Esophagus (tissue), 2 donors: ENCODE data around the gene BTBD9. TPM values are rescaled to one million over a fixed set of nuclear protein-coding genes. Genes with fewer than 3 reads are reported as not detected.
A peak's percentile ranks its signal among the peaks of the same experiment; 100 is the strongest.

Source experiments
- H3K27ac ChIP-seq, 2 donors: one replicate each; pipeline ENCODE4 v1.5.1; 2013; ENCODE audit warnings: low read depth in 2 of 2, mild to moderate bottlenecking in 2 of 2, inconsistent platforms in 1 of 2, low read length in 1 of 2, moderate library complexity in 1 of 2
- H3K27me3 ChIP-seq, 2 donors: one replicate each; pipeline ENCODE4 v1.6.1; 2013; ENCODE audit warnings: low read length in 2 of 2, control low read depth in 1 of 2, mild to moderate bottlenecking in 1 of 2; ENCODE audit not compliant: insufficient read depth in 2 of 2, control insufficient read depth in 1 of 2
- H3K36me3 ChIP-seq, 2 donors: one replicate each; pipeline ENCODE4 v1.6.1; 2013; ENCODE audit warnings: low read length in 1 of 2; ENCODE audit not compliant: control insufficient read depth in 2 of 2, insufficient read depth in 2 of 2
- H3K4me1 ChIP-seq, 2 donors: one replicate each; pipeline ENCODE4 v1.6.1; 2013; ENCODE audit warnings: low read length in 1 of 2; ENCODE audit not compliant: control insufficient read depth in 2 of 2, insufficient read depth in 2 of 2
- H3K4me3 ChIP-seq, 2 donors: one replicate each; pipeline ENCODE4 v1.5.1; 2013; ENCODE audit warnings: low read length in 2 of 2, mild to moderate bottlenecking in 2 of 2, low read depth in 1 of 2, moderate library complexity in 1 of 2
- H3K9me3 ChIP-seq, 2 donors: one replicate each; pipeline ENCODE4 v1.6.1; 2013; ENCODE audit warnings: mild to moderate bottlenecking in 2 of 2, low read depth in 1 of 2, low read length in 1 of 2, moderate library complexity in 1 of 2; ENCODE audit not compliant: control insufficient read depth in 2 of 2, insufficient read depth in 1 of 2
- WGBS, 2 donors: extraction: QIAGEN DNeasy Blood & Tissue Kit; methylation state at CpG; one replicate each; pipeline ENCODE4 v1.1.7; 2013; 5-methylcytosine and 5-hydroxymethylcytosine counted together
- polyA plus RNA-seq, 2 donors: library from polyadenylated mRNA; stranded (reverse); fragments of 200-250 nt; gene quantifications; one replicate each; pipeline ENCODE4 v1.2.3, GENCODE V29; 2013
- donor health status: healthy with polysubstance abuse.
- donor health status: Bipolar disorder and iron deficiency.

The BTBD9 gene
- polyA plus RNA-seq, 2 donors: 3.2 to 3.8 TPM

DNA sequence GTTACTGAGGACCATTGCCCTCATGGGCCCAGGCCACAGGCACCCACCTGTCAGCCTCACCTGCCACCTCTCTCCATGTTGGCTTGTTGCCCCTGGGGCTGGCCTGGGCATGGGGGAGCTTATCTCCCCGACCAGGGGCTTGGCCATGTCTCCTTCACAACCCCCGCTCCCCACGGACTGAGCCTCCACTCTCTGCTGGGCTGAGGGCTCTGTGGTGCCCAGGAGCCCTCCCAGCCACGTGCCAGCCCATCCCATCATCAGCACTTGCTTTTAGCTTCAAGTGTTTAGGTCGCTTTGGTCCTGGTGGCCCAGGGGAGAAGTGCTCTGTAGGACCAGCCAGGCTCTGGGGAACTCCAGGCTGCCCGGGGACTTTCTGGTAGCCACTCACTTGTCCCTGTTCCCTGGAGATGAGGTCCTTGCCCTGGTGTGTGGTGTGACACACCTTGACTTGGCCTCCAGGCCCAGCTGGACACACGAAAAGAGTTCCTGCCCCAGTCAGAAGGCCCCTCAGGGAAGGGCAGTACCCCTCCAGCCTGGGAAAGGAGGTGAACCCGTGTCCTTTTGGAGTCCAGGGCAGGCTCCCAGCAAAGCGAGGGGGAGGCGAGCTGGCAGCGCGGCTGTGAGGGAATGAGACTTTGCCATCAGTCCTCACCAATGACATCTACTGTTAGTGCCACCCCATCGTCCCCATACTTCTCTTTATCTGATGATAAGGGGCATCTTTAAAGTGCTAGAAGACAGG lies 467.6 kb downstream of the BTBD9 start:
- H3K4me3 ChIP-seq: no peak overlapping the region
- no peaks in the 10 kb centered on the region for H3K27me3 ChIP-seq
- no peaks in the 10 kb centered on the region for H3K9me3 ChIP-seq
- peaks cover 0 to 6% of the 10 kb centered on the region in 2 donors for H3K4me1 ChIP-seq
- WGBS, 2 donors: 80 to 81% methylated on average over 13 of the region's 13 CpGs
- H3K36me3 ChIP-seq: peaks cover 0 to 2% of the 10 kb centered on the region in 2 donors
- H3K27ac ChIP-seq: no peak overlapping the region

- 81% methylated on average over 14 of the region's 14 CpGs for WGBS, 2 donors
- H3K4me3 ChIP-seq: no peak overlapping the region
- H3K27ac ChIP-seq: no peak overlapping the region
- no peaks in the 10 kb centered on the region for H3K27me3 ChIP-seq
- H3K9me3 ChIP-seq: no peaks in the 10 kb centered on the region
- peaks cover 0 to 6% of the 10 kb centered on the region in 2 donors for H3K4me1 ChIP-seq
- H3K36me3 ChIP-seq: peaks cover 0 to 2% of the 10 kb centered on the region in 2 donors
Measured at GRCh38 chr6:38170666-38171355, 468.9 kb downstream of the BTBD9 start.

DNA sequence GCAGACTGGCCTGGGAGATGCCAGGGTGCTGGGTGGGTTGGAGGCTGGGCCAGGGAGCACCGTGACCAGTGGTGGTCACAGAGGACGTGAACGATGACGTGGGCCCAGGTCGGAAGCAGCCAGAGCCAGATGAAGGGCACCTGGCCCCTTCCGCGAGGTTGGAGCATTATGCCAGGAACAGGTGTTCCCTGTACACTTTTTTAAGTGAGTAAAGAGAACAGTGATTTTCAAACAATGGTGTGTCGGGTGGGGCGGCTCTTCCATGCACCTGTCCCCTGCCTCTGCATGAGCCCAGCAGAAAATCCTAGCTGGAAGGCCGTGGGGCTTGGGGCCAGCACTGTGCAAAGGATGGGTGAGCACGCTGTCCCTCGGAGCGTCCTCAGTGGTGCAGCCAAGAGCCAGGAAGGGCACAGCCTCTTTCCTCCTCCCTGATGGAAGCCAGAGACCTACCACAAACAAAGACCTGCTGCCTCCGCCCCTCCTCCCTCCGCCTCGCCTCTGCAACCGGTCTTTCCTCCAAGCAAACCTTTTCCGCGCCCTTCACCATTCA lies 469.7 kb downstream of the BTBD9 start:
- Histone ChIP-seq H3K4me3 (no peak overlapping the region), H3K27ac (peak overlapping the region in 1 of 2 donors; percentile 26)
- whole genome bisulfite sequencing, 2 donors: 68 to 77% methylated on average over 19 of the region's 19 CpGs

DNA sequence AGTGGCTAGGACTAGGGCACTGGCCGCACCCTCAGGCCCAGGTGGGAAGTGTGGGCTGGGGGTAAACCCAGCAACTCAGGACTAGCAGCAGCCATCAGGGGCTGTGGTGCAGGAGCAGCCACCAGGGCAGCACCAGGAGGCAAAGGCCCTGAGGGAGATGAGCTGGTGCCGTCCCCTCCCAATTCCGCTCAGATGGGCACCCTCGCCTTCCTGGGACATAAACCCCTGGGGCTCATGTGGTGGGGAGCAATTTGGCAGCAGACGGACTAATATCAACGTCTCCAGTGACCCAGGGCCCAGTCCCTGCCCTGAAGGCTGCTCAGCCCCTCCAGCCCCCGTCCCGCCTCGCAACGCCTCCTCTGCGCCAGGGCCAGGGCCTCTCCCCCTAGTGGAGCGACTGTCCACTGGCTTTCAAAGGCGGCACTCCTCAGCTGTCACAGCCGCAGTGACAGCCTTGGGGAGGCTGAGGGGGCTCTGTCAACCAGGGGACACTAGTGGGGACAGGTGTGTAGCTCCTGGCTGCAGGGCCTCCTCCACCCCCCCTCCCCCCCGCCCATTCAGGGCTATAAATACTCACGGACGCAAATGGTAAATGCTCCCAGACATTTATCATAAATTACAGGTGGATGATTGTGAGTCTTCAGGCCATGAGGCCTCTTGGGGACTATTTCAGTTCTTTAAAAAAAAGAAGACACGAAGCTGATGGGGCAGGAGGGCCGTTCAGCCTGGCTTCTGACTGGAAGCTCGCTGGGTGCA lies 470.3 kb downstream of the BTBD9 start:
- no peaks in the 10 kb centered on the region for H3K27me3 ChIP-seq
- peaks cover 0 to 2% of the 10 kb centered on the region in 2 donors for H3K36me3 ChIP-seq
- H3K4me1 ChIP-seq: peaks cover 0 to 4% of the 10 kb centered on the region in 2 donors
- H3K4me3 ChIP-seq: no peak overlapping the region
- no peaks in the 10 kb centered on the region for H3K9me3 ChIP-seq
- H3K27ac ChIP-seq: peak overlapping the region in 1 of 2 donors; percentile 5
- WGBS, 2 donors: 79 to 84% methylated on average over 20 of the region's 20 CpGs

More for the DNA sequence above, 469.7 kb downstream of the BTBD9 start:
- H3K9me3 ChIP-seq: no peaks in the 10 kb centered on the region
- peaks cover 0 to 2% of the 10 kb centered on the region in 2 donors for H3K36me3 ChIP-seq
- peaks cover 0 to 6% of the 10 kb centered on the region in 2 donors for H3K4me1 ChIP-seq
- no peaks in the 10 kb centered on the region for H3K27me3 ChIP-seq

GRCh38 chr6:38168699-38169098 lies 471.0 kb downstream of the BTBD9 start:
- H3K4me1 ChIP-seq: peaks cover 0 to 4% of the 10 kb centered on the region in 2 donors
- WGBS, 2 donors: 85 to 89% methylated on average over 8 of the region's 8 CpGs
- H3K27me3 ChIP-seq: no peaks in the 10 kb centered on the region
- peaks cover 0 to 2% of the 10 kb centered on the region in 2 donors for H3K36me3 ChIP-seq
- no peaks in the 10 kb centered on the region for H3K9me3 ChIP-seq
- H3K4me3 ChIP-seq: no peak overlapping the region
- H3K27ac ChIP-seq: no peak overlapping the region

DNA sequence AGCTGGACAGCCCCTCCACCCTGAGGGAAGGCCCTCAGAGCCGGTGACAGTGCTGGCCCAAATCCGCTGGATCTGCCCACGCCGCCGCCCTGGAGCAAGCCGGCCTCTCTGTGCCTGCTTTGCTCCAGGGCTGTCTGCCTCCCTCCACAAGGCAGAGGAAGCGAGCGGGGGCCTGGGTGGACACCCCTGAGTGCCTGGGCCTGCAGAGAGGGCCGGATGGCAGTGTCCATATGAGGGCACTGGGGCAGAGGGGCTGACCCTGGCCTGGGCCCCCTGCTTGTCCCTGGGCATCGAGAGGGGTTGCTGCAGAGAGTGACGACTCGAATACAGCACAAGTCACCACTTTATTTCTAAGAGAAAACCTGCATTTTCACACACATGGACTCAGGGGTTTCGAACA lies 471.6 kb downstream of the BTBD9 start:
- Histone ChIP-seq H3K36me3 (peaks cover 0 to 2% of the 10 kb centered on the region in 2 donors), H3K27ac (no peak overlapping the region), H3K4me1 (peaks cover 0 to 4% of the 10 kb centered on the region in 2 donors), H3K9me3 (no peaks in the 10 kb centered on the region), H3K4me3 (no peak overlapping the region), H3K27me3 (no peaks in the 10 kb centered on the region)
- WGBS, 2 donors: 92 to 93% methylated on average over 13 of the region's 13 CpGs

- H3K27ac ChIP-seq: no peak overlapping the region
- 92 to 94% methylated on average over 11 of the region's 11 CpGs for WGBS, 2 donors
- H3K27me3 ChIP-seq: no peaks in the 10 kb centered on the region
- peaks cover 0 to 4% of the 10 kb centered on the region in 2 donors for H3K4me1 ChIP-seq
- H3K36me3 ChIP-seq: no peaks in the 10 kb centered on the region
- no peak overlapping the region for H3K4me3 ChIP-seq
- H3K9me3 ChIP-seq: no peaks in the 10 kb centered on the region
Measured at GRCh38 chr6:38167598-38167997, 472.1 kb downstream of the BTBD9 start.

- Histone ChIP-seq H3K27ac (no peak overlapping the region), H3K27me3 (no peaks in the 10 kb centered on the region), H3K36me3 (no peaks in the 10 kb centered on the region), H3K9me3 (no peaks in the 10 kb centered on the region), H3K4me3 (no peak overlapping the region), H3K4me1 (peaks cover 0 to 4% of the 10 kb centered on the region in 2 donors)
- WGBS, 2 donors: 79 to 84% methylated on average over 31 to 32 of the region's 32 CpGs
Measured at GRCh38 chr6:38166411-38167240, 473.1 kb downstream of the BTBD9 start.
